GM19452 (cell line): Measurements from ENCODE around the gene MORN4.
A peak's percentile ranks its signal among the peaks of the same experiment; 100 is the strongest.

Experiments used
- ATAC-seq: cut with Tn5 transposase; IDR thresholded peaks from one replicate; pipeline ENCODE4 v1.9.1; 2021; ENCODE audit not compliant: unreplicated experiment

The MORN4 gene

DNA sequence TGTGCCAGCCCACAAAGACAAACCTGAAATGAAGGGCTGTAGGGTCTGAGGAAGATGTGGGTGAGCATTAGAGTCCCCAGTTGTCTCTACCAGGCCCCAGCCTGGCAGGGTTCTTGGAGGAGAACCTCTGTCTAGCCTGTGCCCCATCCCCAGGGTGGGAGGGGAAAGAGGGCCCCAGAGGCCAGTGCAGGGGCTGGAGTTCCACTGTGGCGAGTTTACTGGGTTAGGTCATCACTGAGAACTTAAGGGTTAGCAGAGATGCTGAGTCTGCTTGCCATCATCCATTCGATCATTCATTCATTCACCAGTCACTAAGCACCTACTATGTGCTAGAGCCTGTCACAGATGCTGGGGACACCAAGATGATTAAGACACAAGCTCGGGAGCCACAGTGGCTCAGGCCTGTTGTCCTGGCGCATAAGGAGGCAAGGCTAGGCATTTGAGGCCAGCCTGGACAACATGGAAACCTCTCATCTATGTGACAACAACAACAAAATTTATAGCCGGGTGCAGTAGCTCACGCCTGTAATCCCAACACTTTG, 58.1 kb downstream of the MORN4 start:
- no peak for ATAC-seq

DNA sequence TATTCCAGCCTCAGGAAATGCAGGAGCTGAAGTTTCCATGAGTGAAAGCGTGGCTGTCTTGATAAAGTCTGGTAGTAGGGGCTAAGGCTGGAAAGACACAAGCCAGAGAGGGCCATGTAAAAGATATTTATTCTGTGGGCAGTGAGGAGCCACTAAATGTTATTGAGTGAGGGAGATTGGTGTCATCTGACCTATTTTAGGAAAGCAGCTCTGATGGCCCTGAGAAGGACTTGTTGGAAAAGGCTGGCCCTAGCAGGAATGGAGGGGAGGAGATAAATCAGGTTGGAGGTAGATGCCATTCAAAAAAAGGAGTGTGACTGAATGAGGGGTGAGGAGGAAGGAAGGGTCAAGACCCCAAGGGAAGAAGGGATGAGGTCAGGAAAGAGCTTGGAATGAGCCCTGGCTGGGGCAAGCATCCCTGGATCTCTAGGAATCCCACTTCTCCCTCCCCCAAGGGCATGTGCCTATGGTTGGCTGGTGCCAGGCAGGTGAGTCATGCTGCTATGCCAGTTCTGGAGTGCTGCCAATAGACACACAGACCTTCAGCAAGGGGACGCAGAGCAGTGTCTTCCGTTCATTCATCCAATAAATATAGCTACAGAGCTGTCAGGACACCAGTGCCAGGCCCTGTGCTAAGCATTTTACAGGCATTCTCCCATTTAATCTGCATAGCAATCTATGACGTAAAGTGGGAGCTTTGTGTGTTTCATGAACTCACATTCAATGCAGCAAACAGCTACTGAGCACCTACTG, 58.8 kb downstream of the MORN4 start:
- no peak for ATAC-seq

DNA sequence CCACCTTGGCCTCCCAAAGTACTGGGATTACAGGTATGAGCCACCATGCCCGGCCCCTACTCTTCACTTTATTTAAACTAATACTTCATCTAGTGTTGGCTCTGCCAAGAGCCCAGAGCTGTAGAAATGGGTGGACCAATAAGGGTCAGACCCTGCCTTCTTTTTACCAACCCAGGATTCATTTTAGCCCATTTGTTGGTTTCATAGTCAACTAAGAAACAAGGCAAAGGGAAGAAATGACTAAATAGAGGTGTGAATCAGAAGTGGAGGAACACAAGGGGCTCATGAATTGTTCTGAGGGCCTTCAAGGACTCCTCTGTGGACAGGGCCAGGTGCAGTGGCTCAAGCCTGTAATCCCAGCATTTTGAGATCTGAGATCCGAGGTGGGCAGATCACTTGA, 59.6 kb downstream of the MORN4 start:
- ATAC-seq: no peak

DNA sequence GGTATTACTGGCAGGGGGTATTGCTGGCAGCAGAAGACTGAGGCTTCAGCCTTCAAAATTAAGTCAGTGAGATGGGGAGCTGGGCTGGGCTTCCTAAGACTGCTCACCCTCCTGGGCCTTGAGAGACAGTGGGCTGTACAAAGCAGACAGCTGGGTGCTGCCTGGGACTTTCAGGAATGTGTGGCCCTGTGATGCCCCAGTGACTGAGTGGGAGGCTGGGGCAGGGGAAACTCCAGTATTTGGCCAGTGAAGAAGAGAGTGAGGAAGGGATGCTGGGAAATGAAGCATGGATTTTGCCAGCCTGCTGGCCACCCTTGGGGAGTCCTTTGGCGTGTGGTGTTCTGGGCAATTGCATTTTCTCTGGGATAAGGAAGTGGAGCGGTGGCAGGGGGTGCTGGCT, 60.3 kb downstream of the MORN4 start:
- no peak for ATAC-seq

DNA sequence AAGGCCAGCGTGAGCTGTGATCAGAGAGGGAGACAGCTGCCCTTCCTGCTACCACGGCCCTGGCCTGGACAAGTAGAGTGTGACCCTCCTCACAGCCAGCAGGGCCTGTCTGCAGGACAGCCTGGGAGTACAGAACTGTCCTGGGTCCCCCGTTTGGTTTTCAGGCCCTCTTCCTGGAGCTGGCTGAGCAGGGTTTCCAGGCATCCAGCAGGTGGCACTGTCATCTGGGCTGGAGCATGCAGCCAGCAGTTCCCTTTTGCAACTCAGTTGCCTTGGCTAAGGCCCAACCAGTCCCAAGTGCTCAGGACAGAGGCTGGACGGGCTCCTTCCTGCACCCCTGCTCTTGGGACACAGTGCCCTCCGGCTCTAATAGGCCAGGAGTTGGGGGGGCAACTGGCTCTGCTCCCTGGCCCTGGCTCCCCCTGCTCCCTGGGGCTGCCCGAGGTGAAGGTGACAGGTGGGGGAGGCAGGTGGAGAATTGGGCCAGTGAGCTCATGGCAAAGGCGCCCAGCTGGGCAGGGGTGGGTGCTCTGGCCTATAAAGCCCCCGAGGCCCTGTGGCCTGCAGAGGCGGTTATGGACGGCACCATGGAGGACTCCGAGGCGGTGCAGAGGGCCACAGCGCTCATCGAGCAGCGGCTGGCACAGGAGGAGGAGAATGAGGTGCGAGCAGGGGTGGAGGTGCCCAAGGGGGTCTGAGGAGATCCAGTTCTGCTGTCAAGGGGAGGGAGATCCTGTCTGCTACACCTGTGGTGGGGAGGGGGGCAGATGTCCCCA, 60.9 kb downstream of the MORN4 start, which contains the start of gene ANKRD2:
Gene ANKRD2, plus strand, starts transcription at position 566 of the 776 bp plus-strand sequence. Its CDS starts 10 bp downstream, at position 576.
- peak; percentile 60 for ATAC-seq

DNA sequence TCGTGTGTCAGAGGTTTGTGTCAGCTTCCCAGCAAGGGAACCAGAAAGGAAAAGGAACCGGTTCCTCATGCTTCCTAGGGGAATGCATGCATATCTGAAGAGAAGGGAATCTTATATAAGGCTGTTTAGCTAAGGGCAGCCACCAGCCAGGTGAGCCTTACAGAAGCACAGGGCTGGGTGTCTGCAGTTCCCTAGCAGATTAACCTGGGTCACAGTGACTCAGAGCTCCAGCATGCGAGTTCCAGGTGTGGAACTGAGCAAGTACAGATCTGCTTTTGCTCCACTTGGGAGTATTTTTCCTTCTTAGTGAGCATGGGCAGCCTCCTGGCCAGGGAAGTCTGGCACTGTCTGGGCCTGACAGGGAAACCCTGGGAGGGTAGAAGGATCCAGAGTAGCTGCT, 61.7 kb downstream of the MORN4 start:
- ATAC-seq: no peak

DNA sequence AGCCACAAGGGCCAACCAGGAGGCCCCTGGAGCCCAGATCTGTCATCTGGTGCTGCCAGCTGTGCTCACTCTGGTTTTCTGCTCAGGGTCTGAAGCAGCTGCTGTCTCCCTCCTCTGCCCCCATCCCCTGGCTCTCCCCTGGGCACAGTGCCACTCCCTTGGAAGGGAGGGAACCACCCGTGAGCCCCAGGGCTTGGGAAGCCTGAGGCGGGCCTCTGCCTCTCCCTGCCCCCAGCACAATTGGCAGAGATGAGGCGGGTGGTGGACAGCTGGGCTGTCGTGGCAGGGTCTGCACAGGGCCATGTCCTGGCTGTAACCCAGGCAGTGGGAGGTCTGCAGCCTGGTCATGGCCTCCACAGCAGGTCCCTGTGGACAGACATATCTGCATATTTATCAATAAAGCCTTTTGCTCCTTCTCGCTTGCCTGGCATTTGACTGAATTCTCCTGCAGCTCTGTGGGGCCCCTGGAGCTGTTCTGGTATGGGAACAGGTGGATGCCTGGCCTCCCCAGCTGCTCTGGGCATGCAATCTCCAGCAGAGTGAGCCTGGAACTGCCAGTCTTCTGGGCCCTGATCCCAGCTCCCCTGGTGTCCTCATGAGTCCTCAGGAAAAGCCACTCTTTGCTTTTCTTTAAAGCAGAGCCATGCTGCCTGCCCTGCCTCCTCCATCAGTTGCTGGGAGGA, 62.4 kb downstream of the MORN4 start:
- no peak for ATAC-seq

DNA sequence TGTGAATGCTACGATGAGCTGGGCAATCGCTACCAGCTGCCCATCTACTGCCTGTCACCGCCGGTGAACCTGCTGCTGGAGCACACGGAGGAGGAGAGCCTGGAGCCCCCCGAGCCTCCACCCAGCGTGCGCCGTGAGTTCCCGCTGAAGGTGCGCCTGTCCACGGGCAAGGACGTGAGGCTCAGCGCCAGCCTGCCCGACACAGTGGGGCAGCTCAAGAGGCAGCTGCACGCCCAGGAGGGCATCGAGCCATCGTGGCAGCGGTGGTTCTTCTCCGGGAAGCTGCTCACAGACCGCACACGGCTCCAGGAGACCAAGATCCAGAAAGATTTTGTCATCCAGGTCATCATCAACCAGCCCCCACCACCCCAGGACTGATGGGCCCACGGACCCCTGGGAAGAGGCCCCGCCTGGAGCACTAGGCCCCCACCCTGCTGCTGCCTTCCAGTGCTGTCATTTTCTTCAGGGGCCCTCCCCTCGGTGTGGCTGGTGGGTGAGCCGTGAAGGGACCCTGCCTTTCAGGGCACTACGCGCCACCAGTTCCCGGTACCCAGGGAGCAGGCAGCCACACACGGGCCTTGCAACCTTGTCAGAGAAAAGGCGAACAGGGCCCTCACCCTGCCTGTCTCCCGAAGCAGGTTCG, 63.0 kb downstream of the MORN4 start:
- ATAC-seq: no peak

DNA sequence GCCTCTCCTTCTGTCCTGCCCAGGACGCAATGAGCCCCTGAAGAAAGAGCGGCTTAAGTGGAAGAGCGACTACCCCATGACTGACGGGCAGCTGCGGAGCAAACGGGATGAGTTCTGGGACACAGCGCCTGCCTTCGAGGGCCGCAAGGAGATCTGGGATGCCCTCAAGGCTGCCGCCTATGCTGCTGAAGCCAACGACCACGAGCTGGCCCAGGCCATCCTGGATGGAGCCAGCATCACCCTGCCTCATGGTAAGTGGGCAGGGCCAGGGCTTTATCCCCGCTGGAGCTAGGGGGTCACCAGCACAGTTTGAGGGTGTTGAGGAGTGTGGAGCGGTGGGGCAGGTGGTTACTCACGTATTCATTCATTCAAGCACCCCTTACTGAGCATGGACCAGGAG, 65.4 kb downstream of the MORN4 start:
- ATAC-seq: no peak

DNA sequence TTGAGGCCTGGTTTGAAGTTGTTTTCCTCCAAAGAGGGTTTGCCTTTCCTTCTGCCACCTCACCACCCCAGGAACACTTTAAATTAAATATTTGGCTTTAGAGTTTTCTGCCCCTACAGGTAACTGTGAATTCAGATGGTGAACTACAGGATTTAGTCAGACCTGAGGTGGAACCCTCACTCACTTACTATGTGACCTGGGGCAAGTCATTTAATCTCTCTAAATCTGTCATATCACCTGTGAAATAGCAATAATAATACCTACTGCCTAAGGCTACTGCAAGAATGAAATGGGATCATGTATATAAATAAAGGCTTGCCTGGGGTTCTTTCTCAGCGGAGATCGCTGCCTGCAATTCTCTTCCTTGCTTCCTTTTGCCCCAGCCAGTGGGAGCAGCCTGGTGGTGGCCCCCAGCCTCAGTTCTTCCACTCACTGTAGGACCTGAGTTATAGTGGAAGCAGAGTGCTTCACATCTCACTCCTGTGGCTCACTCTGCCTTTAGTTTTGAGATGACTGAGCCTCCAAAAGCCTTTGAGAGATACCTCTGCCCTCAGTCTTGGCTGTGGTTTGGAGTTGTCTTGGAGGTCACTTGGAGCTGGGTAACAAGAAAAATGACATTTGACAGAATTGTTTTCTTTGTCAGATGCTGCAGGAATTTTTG, 66.8 kb downstream of the MORN4 start:
- ATAC-seq: no peak

DNA sequence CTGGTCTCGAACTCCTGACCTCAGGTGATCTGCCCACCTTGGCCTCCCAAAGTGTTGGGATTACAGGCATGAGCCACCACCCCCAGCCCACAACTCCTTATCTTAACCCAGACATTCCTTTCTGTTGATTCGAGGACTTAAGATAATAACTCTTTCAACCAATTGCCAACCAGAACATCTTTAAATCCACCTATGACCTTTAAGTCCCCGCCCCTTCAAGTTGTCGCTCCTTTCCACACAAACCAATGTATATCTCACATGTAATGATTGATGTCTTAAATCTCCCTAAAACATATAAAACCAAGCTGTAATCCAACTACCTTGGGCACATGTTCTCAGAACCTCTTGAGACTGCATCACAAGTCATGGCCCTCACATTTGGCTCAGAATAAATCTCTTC, 68.5 kb downstream of the MORN4 start:
- ATAC-seq: no peak
